ENCODE measurements around the gene FAM186B.

GRCh38 chr12:49583366-49584094 lies 21.9 kb downstream of the FAM186B start:
- TF ChIP-seq CTCF (IDR thresholded peaks at IDR 0.05) (no peak), POLR2A (IDR thresholded peaks at IDR 0.05) (no peak)

All from heart left ventricle (tissue), 13 donors.